Neural crest cell (in vitro differentiated cells): Measurements from ENCODE around the gene KIAA1755. TPM values are rescaled to one million over a fixed set of nuclear protein-coding genes. Genes with fewer than 3 reads are reported as not detected.

Experiments
- DNase-seq: peaks from one replicate; pipeline ENCODE4 v3.0.0; 2021; ENCODE audit warnings: low read depth, mixed read lengths, low spot score
- H3K27ac Mint-ChIP-seq: one replicate; pipeline ENCODE4 v1.8.0; 2021; ENCODE audit warnings: mild to moderate bottlenecking, mixed read lengths; ENCODE audit not compliant: unreplicated experiment
- H3K27me3 Mint-ChIP-seq: 2 replicates; pipeline ENCODE4 v1.8.0; 2021; ENCODE audit warnings: low read depth, mild to moderate bottlenecking, mixed read lengths
- H3K36me3 Mint-ChIP-seq: 2 replicates; pipeline ENCODE4 v1.8.0; 2021; ENCODE audit warnings: low read depth, mild to moderate bottlenecking, mixed read lengths
- H3K4me1 Mint-ChIP-seq: 2 replicates; pipeline ENCODE4 v1.8.0; 2021; ENCODE audit warnings: mixed read lengths
- H3K4me3 Mint-ChIP-seq: one replicate; pipeline ENCODE4 v1.8.0; 2021; ENCODE audit warnings: mild to moderate bottlenecking, mixed read lengths
- H3K9me3 Mint-ChIP-seq: 2 replicates; pipeline ENCODE4 v1.8.0; 2021; ENCODE audit warnings: mixed read lengths
- CTCF ChIP-seq: fragments of 200-600 bp; sonication (generic); conservative IDR thresholded peaks from 2 replicates; pipeline ENCODE4 v1.5.0; 2021; ENCODE audit warnings: antibody characterized with exemption, mild to moderate bottlenecking
- total RNA-seq: library from RNA; stranded (reverse); gene quantifications from 2 replicates; pipeline ENCODE4 v1.2.1, GENCODE V29; 2021

The KIAA1755 gene
- total RNA-seq, 1 donor from 2014 or later = 8.6 TPM

DNA sequence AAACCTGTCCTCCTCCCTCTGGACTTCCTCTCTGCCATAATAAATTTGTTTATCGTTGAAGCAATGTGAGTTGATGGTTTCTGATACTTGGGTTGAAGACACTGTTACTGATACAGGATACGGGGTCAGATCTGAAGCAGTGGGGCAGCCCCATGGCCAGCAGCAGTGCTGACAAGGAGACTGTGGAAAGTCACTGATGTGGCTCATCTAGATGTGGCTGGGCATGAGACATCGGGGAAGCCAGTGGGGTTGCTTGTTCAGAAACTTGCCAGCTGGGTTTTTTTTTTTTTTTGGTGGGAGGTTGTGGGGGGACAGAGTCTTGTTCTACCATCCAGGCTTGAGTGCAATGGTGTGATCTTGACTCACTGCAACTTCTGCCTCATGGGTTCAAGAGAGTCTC, 40.8 kb upstream of the KIAA1755 start:
- no peak overlapping the region for H3K4me3 Mint-ChIP-seq
- DNase-seq = no peak
- peaks cover 27% of the 10 kb centered on the region for H3K4me1 Mint-ChIP-seq
- H3K9me3 Mint-ChIP-seq = no peaks in the 10 kb centered on the region
- no peaks in the 10 kb centered on the region for H3K36me3 Mint-ChIP-seq
- H3K27ac Mint-ChIP-seq = no peak overlapping the region
- no peak for TF ChIP-seq CTCF
- no peaks in the 10 kb centered on the region for H3K27me3 Mint-ChIP-seq

- no peak for DNase-seq
- Mint-ChIP-seq H3K9me3 (no peaks in the 10 kb centered on the region), H3K4me1 (peaks cover 27% of the 10 kb centered on the region), H3K27ac (no peak overlapping the region), H3K36me3 (no peaks in the 10 kb centered on the region), H3K27me3 (no peaks in the 10 kb centered on the region), H3K4me3 (no peak overlapping the region)
- TF ChIP-seq CTCF = no peak
Measured at GRCh38 chr20:38300438-38300837, 39.9 kb upstream of the KIAA1755 start.

- Mint-ChIP-seq H3K9me3 (no peaks in the 10 kb centered on the region), H3K4me3 (no peak overlapping the region), H3K27ac (no peak overlapping the region), H3K27me3 (no peaks in the 10 kb centered on the region), H3K36me3 (no peaks in the 10 kb centered on the region), H3K4me1 (peaks cover 27% of the 10 kb centered on the region)
- no peak for TF ChIP-seq CTCF
- no peak for DNase-seq
Measured at GRCh38 chr20:38299963-38300362, 39.4 kb upstream of the KIAA1755 start.

GRCh38 chr20:38298768-38299288, 38.3 kb upstream of the KIAA1755 start:
- H3K4me1 Mint-ChIP-seq = peaks cover 27% of the 10 kb centered on the region
- no peak for DNase-seq
- no peak for TF ChIP-seq CTCF
- no peaks in the 10 kb centered on the region for H3K9me3 Mint-ChIP-seq
- H3K4me3 Mint-ChIP-seq = no peak overlapping the region
- H3K36me3 Mint-ChIP-seq = no peaks in the 10 kb centered on the region
- no peaks in the 10 kb centered on the region for H3K27me3 Mint-ChIP-seq
- H3K27ac Mint-ChIP-seq = peak overlapping the region; percentile 95

- no peak overlapping the region for H3K4me3 Mint-ChIP-seq
- DNase-seq = no peak
- H3K9me3 Mint-ChIP-seq = no peaks in the 10 kb centered on the region
- no peaks in the 10 kb centered on the region for H3K27me3 Mint-ChIP-seq
- H3K36me3 Mint-ChIP-seq = no peaks in the 10 kb centered on the region
- H3K27ac Mint-ChIP-seq = no peak overlapping the region
- TF ChIP-seq CTCF = no peak
- peaks cover 27% of the 10 kb centered on the region for H3K4me1 Mint-ChIP-seq
Measured at GRCh38 chr20:38297916-38298674, 37.6 kb upstream of the KIAA1755 start.
